HG03457 (cell line): Measurements from ENCODE around the gene CDH26.

Source experiments
- ATAC-seq: cut with Tn5 transposase; IDR thresholded peaks from one replicate; pipeline ENCODE4 v1.9.1; 2021; ENCODE audit warnings: moderate number of reproducible peaks; ENCODE audit not compliant: unreplicated experiment

The CDH26 gene

DNA sequence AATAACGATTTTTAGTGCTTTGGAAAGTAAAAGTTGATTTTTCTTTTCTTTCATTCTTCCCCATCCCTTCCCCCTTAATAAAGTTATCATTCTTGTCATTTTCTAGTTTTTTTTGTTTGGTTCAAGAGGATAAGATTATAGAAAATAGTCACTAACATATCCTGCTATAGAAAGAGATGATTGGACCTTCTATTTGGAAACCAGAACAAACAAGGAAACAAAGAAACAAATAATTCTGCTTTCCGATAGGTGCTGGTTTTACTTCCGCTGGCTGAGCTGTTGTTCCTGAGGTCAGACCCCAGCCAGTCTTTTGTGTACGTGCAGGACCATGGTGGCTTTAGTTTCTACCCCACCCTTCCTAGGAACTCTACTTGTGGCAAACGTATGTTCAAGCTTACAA is at the start of gene CDH26:
TSS of gene CDH26 (plus strand) at position 301 of the 400 bp plus-strand sequence. CDS start 304 bp downstream, outside the sequence.
- ATAC-seq: no peak

DNA sequence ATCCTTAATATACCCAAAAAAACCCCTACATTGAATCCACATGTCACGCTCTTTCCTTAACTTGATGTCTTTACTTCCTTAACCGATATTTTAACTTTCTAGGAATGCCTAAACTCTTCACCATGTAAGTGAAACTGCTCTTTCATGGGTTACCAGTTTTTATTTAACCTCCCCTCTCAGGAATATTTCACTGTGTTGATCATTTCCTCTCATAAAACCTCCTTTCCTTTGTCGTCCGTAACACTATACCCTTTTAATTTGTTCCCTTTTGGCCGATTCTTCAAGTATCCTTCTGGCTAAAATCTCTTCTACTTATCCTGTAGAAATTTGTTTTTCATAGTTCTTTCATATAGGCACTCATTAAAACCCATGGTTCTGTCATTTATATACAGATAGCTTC is 49.4 kb upstream of the CDH26 start:
- ATAC-seq: no peak

DNA sequence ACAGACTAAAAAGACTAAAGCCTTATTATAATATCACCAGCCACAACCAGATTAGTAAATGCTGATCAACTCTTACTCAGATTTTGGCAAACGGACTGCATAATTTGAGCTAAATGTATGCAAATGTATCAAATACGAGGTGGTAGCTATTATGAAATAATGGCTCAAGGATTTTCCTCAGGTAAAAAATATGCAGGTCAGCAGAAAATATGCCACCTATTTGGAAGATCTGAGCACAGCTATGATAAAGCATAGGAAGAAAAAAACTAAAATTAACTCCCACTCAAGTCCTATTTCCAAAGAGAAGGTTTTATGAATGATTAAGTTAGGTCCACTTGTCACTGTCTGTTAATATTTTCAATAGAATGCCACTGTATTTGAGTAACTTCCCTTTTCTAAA is 47.2 kb upstream of the CDH26 start:
- ATAC-seq: no peak

DNA sequence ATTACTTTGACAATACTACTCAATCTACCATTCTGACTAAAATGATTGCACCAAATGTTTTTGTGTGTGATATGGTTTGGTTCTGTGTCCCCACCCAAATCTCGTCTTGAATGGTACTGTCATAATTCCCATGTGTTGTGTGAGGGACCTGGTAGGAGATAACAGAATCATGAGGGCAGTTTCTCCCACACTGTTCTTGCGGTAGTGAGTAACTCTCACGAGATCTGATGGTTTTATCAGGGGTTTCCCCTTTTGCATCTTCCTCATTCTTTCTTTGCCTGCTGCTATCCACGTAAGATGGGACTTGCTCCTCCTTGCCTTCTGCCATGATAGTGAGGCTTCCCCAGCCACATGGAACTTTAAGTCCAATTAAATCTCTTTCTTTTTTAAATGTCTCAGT is 45.6 kb upstream of the CDH26 start:
- ATAC-seq: no peak

DNA sequence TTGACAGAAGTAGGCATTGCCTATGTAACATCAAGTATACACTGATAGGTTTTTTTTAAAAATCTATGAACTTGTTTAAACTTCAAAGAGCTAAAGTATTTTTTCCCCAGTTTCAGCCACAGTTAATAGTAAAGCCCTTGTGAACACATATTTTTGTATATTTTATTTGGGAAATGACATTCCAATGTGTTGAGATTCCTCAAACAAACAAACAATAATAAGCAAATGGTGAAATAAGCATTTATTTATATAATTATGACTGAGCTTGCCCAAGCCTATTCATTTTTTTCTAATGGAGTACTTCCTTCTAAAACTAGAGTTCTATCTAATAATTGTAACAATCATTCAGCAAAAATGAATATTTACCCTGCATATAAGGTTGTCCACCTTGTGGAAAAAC is 37.3 kb upstream of the CDH26 start:
- no peak for ATAC-seq

DNA sequence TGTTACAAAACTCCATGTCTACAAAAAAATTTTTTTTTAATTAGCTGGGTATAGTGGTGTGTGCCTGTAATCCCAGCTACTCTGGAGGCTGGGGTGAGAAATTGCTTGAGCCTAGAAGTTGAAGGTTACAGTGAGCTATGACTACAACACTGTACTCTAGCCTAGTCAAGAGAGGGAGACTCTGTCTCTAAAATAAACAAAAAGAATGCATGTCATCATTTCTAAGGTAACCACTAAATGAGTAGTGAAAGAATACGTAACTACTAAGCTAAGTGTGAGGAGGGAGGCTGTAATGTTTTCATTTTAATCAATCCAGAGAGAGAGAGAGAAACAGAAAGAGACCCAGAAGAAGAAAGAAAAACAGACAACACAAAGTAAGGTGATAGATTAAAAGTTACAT is 34.7 kb upstream of the CDH26 start:
- no peak for ATAC-seq

DNA sequence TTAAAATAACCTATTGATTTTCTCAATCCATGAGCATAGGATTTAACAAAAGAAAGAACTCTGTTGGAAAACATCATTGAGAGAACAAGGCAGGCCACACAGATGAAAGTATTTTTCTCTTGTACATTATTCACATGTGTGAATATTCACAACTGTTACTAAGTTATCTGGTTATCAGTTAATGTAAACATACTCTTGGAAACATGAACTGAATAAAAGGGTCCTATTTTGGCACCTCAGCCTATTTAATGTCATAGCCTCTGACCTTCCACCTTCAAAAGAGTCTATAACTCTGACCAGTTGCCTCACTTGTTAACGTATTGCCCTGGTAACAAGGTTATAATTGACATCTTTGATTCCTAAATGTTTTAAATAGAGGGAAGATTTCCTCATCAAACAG is 32.9 kb upstream of the CDH26 start:
- no peak for ATAC-seq

DNA sequence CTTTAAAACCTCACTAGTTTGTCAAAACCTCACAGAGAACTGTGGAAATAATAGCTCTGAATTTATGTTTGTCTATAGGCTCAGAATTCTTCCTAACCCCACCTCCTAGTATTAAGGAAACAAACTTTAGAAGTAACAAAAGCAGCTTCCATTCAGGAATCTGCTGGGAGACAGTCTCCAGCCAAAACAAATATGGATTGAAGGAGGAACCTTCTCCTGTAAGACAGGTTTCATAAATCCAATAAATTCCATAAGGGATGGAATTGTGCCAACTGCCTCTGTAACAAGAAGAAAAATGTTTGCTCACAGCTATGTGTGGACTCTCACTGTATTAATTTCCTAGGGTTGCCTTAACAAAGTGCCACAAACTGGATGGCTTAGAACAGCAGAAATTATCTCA is 32.3 kb upstream of the CDH26 start:
- no peak for ATAC-seq

DNA sequence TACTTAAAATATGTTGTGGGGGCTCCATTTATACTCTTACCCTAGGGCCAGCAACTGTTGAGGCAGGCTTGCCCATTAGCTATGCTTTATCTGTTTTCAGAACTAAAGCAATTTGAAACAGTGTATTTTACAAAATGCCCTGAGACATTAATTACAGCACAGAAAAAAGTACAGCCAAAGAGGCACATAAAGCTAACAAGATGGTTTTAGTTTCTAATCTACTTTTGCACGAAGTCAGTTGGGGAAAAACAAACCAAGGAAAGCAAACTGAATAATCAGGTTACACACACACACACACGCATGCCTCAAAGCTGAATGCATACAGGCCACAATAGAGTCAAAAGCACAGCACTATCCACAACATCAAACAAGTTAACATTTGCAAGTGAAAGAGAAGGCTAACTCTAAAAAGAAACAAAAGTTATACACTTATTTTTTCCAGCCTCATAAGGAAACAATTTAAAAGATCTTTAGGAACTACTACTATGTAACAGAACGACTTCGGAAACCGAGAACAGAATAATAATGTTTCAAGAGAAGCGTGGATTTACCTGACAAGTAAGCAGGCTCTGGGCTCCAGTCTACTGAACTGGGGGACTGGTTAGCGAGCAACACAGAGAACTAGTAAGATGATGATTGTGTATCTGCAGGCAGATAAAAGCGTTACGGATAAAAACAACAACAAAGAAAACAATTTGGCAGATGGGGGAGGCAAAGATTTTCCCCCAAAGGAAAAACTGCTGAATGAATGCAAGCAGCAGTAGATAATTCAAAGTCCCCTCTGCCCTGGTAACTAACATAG is 26.5 kb upstream of the CDH26 start:
- ATAC-seq: no peak

DNA sequence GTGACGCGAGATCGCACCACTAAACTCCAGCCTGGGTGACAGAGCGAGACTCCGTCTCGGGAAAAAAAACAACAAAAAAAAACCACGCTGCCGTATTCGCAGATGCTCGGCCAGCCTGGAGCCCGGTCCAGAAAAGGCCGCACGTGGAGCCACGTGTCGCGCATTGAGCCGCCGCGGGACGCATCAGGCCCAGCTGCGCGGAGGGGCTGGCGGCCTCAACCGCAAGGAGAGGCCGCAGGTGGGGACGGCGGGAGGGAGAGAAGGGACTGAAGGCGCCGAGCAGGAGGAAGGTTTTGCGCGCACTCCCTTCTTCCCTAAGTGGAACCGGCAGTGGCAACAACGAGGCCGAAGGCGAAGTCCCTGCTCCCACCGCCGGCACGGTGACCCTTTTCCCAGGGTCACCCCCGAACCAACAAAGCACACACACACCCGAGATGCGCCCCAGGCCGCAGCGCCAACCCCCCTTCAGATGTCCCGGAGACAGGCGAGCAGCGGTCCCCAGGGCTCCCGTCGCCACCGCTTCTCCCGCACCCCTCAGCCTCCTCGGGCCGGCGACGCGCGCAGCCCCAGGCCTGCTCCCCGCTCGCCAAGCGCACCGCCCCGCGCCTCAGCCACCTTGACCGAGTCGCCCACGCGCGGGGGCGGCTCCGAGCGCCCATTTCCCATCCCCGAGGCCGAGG is 25.5 kb upstream of the CDH26 start:
- no peak for ATAC-seq

DNA sequence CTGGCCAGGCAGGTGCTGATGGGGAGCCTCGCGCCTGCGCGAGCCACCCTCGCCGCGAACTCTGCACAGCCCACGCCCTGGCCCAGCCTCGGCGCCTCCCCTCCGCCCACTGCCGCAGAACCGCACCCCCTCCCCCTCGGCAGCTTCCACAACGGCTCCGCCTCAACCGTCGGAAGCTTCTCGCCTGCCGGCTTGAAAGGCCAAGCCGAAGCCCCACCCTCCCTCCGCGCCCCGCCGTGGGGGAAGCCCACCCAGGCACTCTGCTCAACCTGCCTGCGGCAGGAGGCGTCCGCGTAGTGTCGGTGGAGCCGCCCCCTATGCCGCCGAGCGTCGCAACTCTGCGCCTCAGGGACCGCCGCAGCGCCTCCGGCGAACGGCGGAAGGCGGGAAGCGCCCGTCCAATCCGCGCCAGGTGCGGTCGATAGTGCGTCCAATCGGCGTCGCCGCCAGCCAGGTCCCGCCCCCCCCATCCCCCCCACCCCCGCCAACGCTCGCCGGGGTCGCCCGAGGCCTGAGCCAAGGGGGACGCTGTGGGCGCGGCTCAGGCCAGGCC is 24.9 kb upstream of the CDH26 start, which contains the start of gene SYCP2:
TSS of gene SYCP2 (minus strand) at position 342 of the 553 bp plus-strand sequence. CDS start 11,224 bp downstream, outside the sequence.
- ATAC-seq: no peak

DNA sequence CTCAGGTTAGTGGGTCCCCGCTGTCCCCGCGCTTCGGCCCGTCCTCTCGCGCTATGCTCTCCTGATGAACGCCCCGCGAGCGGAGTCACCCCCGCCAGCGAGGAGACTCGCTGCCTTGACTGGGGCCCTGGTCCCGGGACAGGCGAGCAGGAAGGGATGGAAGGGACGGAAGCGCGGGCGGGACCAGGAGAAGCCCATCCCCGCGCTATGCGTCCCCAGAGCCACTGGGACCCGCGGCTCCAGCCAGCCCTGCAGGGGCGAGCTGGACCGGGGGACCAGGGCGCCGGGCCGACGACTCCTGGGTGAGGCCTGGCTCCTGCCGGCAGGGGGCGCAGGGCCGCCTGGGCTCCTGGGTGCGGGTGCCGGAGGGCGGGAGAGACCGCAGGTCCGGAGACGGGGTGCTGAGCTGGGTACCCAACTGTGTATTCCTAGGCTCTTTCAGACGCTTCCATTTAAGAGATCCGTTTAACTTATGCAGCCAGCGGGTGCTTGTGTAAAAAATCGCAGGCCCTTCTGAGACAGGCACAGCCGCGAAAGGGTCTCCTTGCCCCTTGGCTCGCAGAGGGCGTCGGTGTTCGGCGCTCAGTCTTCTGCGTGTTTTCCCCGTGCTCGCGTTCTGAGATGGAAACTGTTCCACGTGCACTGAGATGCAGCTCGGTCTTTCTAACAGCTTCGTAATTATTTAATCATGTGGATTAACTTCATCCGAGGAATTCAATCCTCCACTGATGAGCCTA is 24.2 kb upstream of the CDH26 start:
- ATAC-seq: peak; percentile 74

DNA sequence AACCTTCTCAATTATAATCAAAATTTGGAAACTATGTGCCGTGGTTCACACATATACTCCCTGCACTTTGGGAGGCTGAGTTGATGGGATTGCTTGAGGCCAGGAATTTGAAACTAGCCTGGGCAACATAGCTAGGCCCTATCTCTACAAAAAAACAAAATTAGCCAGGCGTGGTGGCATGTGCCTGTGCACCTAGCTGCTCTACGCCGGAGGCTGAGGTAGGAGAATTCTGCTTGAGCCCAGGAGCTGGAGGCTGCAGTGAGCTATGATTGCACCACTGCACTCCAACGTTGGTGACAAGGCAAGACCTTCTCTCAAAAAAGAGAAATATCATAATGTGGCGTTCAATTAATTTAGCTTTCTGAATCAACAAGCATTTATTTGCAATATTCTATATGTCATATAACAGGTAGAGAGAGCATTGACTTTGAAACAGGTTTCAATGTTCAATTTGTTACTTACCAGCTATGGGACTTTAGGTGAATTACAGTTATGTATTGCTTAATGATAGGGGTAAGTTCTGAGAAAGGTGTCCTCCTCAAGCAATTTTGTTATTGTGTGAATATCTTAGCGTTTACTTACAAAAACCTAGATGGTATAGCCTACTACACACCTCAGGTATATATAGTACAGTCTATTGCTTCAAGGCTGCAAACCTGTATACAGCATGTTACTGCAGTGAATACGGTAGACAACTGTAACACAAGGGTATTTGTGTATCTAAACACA is 22.6 kb upstream of the CDH26 start:
- ATAC-seq: no peak

DNA sequence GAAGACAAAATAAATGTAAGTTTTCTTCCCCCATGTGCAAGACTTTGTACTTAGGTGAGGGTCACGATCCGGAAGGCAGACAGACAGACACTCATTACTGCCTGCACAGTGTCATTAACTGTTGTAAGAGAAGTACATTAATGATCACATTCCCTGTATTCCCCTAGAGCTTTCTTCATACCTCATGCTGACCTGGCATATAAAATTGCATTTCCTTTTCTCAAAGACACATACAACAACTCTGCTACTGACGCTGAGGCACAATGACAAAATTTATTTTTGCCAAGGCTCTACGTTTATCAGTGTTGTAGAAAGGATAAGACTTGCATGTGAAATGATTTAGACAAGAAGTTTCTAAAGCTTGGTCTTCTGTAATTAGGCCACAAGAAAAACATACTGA is 21.8 kb upstream of the CDH26 start:
- ATAC-seq: no peak

DNA sequence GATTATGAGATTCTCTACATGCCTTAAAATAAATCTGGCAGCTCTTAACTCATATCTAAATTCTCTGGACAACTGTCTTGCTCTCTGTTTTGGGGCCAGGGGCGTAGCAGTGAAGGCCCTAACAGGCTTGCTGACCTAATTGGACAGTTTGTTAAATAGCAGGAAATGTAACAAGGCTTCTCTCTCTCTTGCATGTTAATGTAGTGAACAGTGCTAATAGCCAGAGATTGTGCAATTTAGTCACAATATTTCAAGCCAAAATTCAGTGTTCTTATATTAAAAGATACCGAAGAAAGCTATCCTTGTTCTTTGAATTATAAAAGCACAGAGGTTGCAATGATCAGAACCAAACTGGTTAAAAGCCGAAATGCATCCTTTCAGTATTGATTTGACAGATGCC is 21.1 kb upstream of the CDH26 start:
- ATAC-seq: no peak

DNA sequence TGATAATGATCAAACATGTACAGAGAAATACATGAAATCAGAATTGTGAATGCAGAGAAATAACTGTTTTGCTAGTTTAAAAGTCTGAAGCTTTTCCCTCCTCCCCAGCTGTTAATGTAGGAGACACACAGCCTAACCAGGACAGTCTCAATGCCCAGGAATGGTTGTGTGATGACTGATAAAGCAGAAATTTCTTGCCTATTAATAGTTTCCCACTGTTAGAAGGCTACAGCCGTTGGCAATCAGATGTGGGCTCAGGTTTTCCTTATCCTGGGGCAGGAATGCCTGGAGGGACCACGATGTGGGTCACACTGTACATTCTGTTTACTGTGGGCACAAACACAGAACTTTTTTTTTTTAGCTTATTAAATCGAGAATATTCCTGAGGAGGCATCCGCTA is 20.0 kb upstream of the CDH26 start:
- no peak for ATAC-seq

DNA sequence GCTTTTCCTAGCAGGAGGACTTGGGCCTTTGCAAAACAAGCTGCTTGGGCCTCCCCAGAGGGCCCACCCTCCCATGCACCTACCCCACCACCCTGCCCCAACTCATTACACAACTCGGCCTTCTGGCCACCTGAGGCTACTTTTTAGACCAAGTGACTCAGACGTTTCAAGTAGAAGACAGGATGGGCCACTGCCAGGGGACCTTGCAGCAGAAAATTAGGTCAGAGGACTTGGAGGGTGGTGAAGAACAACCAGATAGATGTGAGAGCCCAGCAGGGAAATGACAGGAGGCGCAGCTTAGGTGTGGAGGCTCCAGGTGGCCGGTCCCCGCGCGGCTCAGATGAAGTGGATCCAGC is 19.5 kb upstream of the CDH26 start:
- no peak for ATAC-seq

DNA sequence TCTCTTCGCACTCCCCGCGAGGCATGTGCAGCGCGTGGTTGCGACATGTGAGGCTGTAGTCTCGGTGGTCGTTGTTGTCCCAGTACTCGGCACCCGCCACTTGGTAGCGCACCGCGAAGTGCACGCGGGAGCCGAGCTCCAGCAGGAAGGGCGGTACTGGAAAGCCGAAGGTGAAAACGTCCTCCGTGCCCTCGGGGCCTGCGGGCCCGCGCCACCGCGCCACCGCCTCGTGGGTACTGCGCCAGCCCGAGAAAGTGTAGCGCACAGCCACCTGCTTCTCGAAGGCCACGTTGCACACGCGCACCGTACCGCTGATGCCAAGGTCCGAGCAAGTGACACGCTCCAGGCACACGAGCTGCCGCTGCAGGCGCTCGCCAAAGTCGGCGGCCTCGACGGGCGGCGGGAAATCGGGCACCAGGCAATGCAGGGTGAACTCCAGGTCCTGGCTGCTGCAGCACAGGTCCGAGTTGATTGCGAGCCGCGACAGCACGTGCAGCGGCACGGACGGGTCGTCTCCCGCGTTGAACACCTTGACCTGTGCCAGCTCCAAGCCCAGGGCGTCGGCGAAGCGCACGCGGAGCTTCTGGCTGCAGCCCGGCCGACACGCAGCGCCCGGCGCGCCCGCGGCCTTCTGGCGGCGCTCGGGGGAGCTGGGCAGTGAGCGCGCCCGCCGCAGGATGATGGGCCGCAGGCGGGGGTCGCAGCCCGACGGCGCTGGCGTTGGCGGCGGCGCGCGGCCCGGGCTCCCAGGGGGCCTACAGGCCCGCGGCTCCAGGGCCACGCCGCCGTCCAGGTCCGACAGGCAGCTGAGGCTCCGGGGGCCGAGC is 19.0 kb upstream of the CDH26 start:
- peak; percentile 20 for ATAC-seq

DNA sequence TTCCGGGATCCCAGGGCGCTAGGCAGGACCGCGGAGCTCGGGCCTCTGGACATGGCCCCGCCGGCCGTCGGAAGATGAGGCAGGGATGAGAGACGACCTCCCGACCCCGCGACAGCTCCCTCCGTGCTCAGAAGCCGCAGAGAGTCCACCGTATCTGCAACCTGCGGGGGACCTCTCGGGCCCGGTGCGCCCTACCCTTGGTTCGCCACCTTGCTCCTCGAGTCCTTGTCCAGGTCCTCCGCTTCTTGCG is 18.4 kb upstream of the CDH26 start:
- ATAC-seq: peak; percentile 22
